ENCODE results near the gene KIF12. TPM values are rescaled to one million over a fixed set of nuclear protein-coding genes. Genes with fewer than 3 reads are reported as not detected.

The KIF12 gene
- total RNA-seq, 2 experiments from 2014 or later, result not detected

- Mint-ChIP-seq H3K36me3 (ENCODE audit: low read depth) (no peaks in the 10 kb centered on the region), H3K27me3 (peaks cover 2% of the 10 kb centered on the region), H3K9me3 (no peaks in the 10 kb centered on the region), H3K27ac (no peak overlapping the region), H3K4me3 (no peak overlapping the region), H3K4me1 (ENCODE audit: low read depth) (no peaks in the 10 kb centered on the region)
- no peak for DNase-seq
- intact Hi-C loops (cut with micrococcal nuclease), result loop anchor here (5.0 kb wide), 1 partner anchor 212 kb away; no protein-coding TSS in a partner anchor
- no peak for ATAC-seq
- ChIA-PET CTCF (interaction anchor here (2.3 kb wide), 1 partner anchor 211 kb away, joined by 14 read pairs; no protein-coding TSS in a partner anchor), POLR2A (no interaction called here)
- TF ChIP-seq CTCF (IDR thresholded peaks at IDR 0.05), result no peak
Measured at GRCh38 chr9:114080195-114080772, 18.8 kb downstream of the KIF12 start.

- no peak overlapping the region for H3K4me3 Mint-ChIP-seq
- peaks cover 2% of the 10 kb centered on the region for H3K27me3 Mint-ChIP-seq
- ChIA-PET CTCF (interaction anchor here (2.3 kb wide), 1 partner anchor 212 kb away, joined by 14 read pairs; no protein-coding TSS in a partner anchor), POLR2A (no interaction called here)
- ATAC-seq (no peak), DNase-seq (no peak)
- H3K9me3 Mint-ChIP-seq, result no peaks in the 10 kb centered on the region
- no peaks in the 10 kb centered on the region for H3K4me1 Mint-ChIP-seq (ENCODE audit: low read depth)
- no peak for TF ChIP-seq CTCF (IDR thresholded peaks at IDR 0.05)
- no peak overlapping the region for H3K27ac Mint-ChIP-seq
- intact Hi-C loops (cut with micrococcal nuclease), result no loop called here
- H3K36me3 Mint-ChIP-seq (ENCODE audit: low read depth), result no peaks in the 10 kb centered on the region
Measured at GRCh38 chr9:114078781-114079156, 20.3 kb downstream of the KIF12 start.

- H3K27me3 Mint-ChIP-seq, result peaks cover 2% of the 10 kb centered on the region
- H3K4me1 Mint-ChIP-seq (ENCODE audit: low read depth), result no peaks in the 10 kb centered on the region
- ATAC-seq, result no peak
- ChIA-PET POLR2A (no interaction called here), CTCF (interaction anchor here (0.8 to 2.3 kb wide), 2 partner anchors 213 kb away, joined by 3 to 14 read pairs; no protein-coding TSS in a partner anchor)
- TF ChIP-seq CTCF (IDR thresholded peaks at IDR 0.05), result no peak
- H3K27ac Mint-ChIP-seq, result no peak within 1 kb of the TSS
- no peak within 1 kb of the TSS for H3K4me3 Mint-ChIP-seq
- no peak for DNase-seq
- no peaks in the 10 kb centered on the region for H3K9me3 Mint-ChIP-seq
- intact Hi-C loops (cut with micrococcal nuclease), result no loop called here
- no peaks in the 10 kb centered on the region for H3K36me3 Mint-ChIP-seq (ENCODE audit: low read depth)
Measured at GRCh38 chr9:114078021-114078780, 20.9 kb downstream of the KIF12 start, which contains the start of gene AMBP. AMBP (minus strand) TSS chr9:114078300; CDS start chr9:114078209, 91 bp downstream.

- CTCF ChIA-PET, result interaction anchor here (0.8 to 3.1 kb wide), 3 partner anchors 30 to 214 kb away, joined by 3 to 10 read pairs (median 3); no protein-coding TSS in a partner anchor
- POLR2A ChIA-PET, result no interaction called here
- Mint-ChIP-seq H3K27me3 (peaks cover 2% of the 10 kb centered on the region), H3K9me3 (no peaks in the 10 kb centered on the region), H3K4me3 (no peak overlapping the region), H3K36me3 (ENCODE audit: low read depth) (no peaks in the 10 kb centered on the region), H3K27ac (no peak overlapping the region), H3K4me1 (ENCODE audit: low read depth) (no peaks in the 10 kb centered on the region)
- TF ChIP-seq CTCF (IDR thresholded peaks at IDR 0.05), result no peak
- intact Hi-C loops (cut with micrococcal nuclease), result no loop called here
- DNase-seq (no peak), ATAC-seq (no peak)
Measured at GRCh38 chr9:114077162-114077837, 21.8 kb downstream of the KIF12 start.
